WTC11 (cell line): ENCODE data around the gene CNGA3. TPM values are rescaled to one million over a fixed set of nuclear protein-coding genes. Genes with fewer than 3 reads are reported as not detected.

ENCODE experiments used
- ATAC-seq: fragments of 200-7000 bp; cut with Tn5 transposase; 2 replicates; pipeline ENCODE4 v1.10.0; 2021; ENCODE audit warnings: mild to moderate bottlenecking, moderate library complexity
- CTCF ChIA-PET: fragments of 300-600 bp; sonication (Branson Sonifier 250); formaldehyde crosslinking; loops from one replicate; lab custom pipeline; 2021; ENCODE audit warnings: antibody characterized with exemption; lab: Charles Lee
- POLR2A ChIA-PET: fragments of 350-600 bp; sonication (Branson Sonifier 250); formaldehyde crosslinking; loops from one replicate; lab custom pipeline; 2021; ENCODE audit warnings: antibody characterized with exemption; lab: Charles Lee
- DNase-seq: peaks from one replicate; pipeline ENCODE4 v3.0.0; 2021; ENCODE audit warnings: low spot score
- H3K27ac Mint-ChIP-seq: 2 replicates; pipeline ENCODE4 v1.8.0; 2021; ENCODE audit warnings: mixed read lengths
- H3K27me3 Mint-ChIP-seq: 2 replicates; pipeline ENCODE4 v1.8.0; 2021; ENCODE audit warnings: low read depth, mild to moderate bottlenecking, moderate library complexity, mixed read lengths
- H3K36me3 Mint-ChIP-seq: 2 replicates; pipeline ENCODE4 v1.8.0; 2021; ENCODE audit warnings: mixed read lengths
- H3K4me1 Mint-ChIP-seq: 2 replicates; pipeline ENCODE4 v1.8.0; 2022; ENCODE audit warnings: mixed read lengths
- H3K4me3 Mint-ChIP-seq: 2 replicates; pipeline ENCODE4 v1.8.0; 2021; ENCODE audit warnings: mild to moderate bottlenecking, moderate library complexity, mixed read lengths
- H3K9me3 Mint-ChIP-seq: 2 replicates; pipeline ENCODE4 v1.8.0; 2021; ENCODE audit warnings: mixed read lengths
- AFF4 ChIP-seq: sonication (generic); formaldehyde crosslinking; IDR thresholded peaks from 2 replicates; pipeline ENCODE4 v1.8.1; 2023; ENCODE audit warnings: mild to moderate bottlenecking, missing genetic modification reagents, borderline replicate concordance
- ARID4B ChIP-seq: sonication (generic); formaldehyde crosslinking; IDR thresholded peaks from 2 replicates; pipeline ENCODE4 v1.8.0; 2023; ENCODE audit warnings: missing genetic modification reagents, mild to moderate bottlenecking, borderline replicate concordance
- ATF3 ChIP-seq: sonication (generic); formaldehyde crosslinking; conservative IDR thresholded peaks from 2 replicates; pipeline ENCODE4 v1.8.1; 2022; ENCODE audit warnings: mild to moderate bottlenecking, missing genetic modification reagents
- CBFB ChIP-seq: sonication (generic); formaldehyde crosslinking; IDR thresholded peaks from 2 replicates; pipeline ENCODE4 v1.8.1; 2022; ENCODE audit warnings: mild to moderate bottlenecking, low read depth, missing genetic modification reagents
- CDX4 ChIP-seq: fragments of 250-450 bp; sonication (Bioruptor Pico); IDR thresholded peaks from 2 replicates; pipeline ENCODE4 v1.9.0; 2021; ENCODE audit warnings: moderate library complexity, mild to moderate bottlenecking, inconsistent platforms, borderline replicate concordance
- EMX1 ChIP-seq: fragments of 250-450 bp; sonication (Bioruptor Pico); IDR thresholded peaks from 2 replicates; pipeline ENCODE4 v1.8.0; 2021; ENCODE audit warnings: mild to moderate bottlenecking
- ETV6 ChIP-seq: sonication (generic); formaldehyde crosslinking; IDR thresholded peaks from 2 replicates; pipeline ENCODE4 v1.8.1; 2022; ENCODE audit warnings: mild to moderate bottlenecking, missing genetic modification reagents
- FOXP4 ChIP-seq: sonication (generic); formaldehyde crosslinking; IDR thresholded peaks from 2 replicates; pipeline ENCODE4 v1.8.0; 2022; ENCODE audit warnings: mild to moderate bottlenecking, missing genetic modification reagents
- GABPB1 ChIP-seq: sonication (generic); formaldehyde crosslinking; IDR thresholded peaks from 2 replicates; pipeline ENCODE4 v1.8.1; 2023; ENCODE audit warnings: mild to moderate bottlenecking, missing genetic modification reagents
- IRF1 ChIP-seq: sonication (generic); formaldehyde crosslinking; IDR thresholded peaks from 2 replicates; pipeline ENCODE4 v1.8.0; 2023; ENCODE audit warnings: missing genetic modification reagents
- KAT7 ChIP-seq: sonication (generic); formaldehyde crosslinking; IDR thresholded peaks from 2 replicates; pipeline ENCODE4 v1.8.1; 2023; ENCODE audit warnings: missing genetic modification reagents, mild to moderate bottlenecking, borderline replicate concordance
- NFATC4 ChIP-seq: fragments of 250-450 bp; sonication (Bioruptor Pico); IDR thresholded peaks from 2 replicates; pipeline ENCODE4 v1.9.0; 2021; ENCODE audit warnings: mild to moderate bottlenecking
- NR1H2 ChIP-seq: sonication (generic); formaldehyde crosslinking; IDR thresholded peaks from 2 replicates; pipeline ENCODE4 v1.9.0; 2021; ENCODE audit warnings: mild to moderate bottlenecking, moderate library complexity, missing genetic modification reagents
- SP1 ChIP-seq: sonication (generic); formaldehyde crosslinking; conservative IDR thresholded peaks from 2 replicates; pipeline ENCODE4 v1.8.1; 2022; ENCODE audit warnings: missing genetic modification reagents
- USF1 ChIP-seq: sonication (generic); formaldehyde crosslinking; IDR thresholded peaks from 2 replicates; pipeline ENCODE4 v1.8.0; 2022; ENCODE audit warnings: mild to moderate bottlenecking, missing genetic modification reagents
- USF2 ChIP-seq: sonication (generic); formaldehyde crosslinking; IDR thresholded peaks from 2 replicates; pipeline ENCODE4 v1.8.1; 2023; ENCODE audit warnings: mild to moderate bottlenecking, missing genetic modification reagents, moderate library complexity
- ZMAT4 ChIP-seq: fragments of 250-450 bp; sonication (Bioruptor Pico); IDR thresholded peaks from 2 replicates; pipeline ENCODE4 v1.9.0; 2021; ENCODE audit warnings: mild to moderate bottlenecking
- ZNF263 ChIP-seq: sonication (generic); formaldehyde crosslinking; IDR thresholded peaks from 2 replicates; pipeline ENCODE4 v1.8.1; 2022; ENCODE audit warnings: low read depth, mild to moderate bottlenecking, moderate library complexity, missing genetic modification reagents
- total RNA-seq: library from RNA; stranded (reverse); gene quantifications from 3 replicates; pipeline ENCODE4 v1.2.3, GENCODE V29; 2021

Gene CNGA3
- total RNA-seq, 1 experiment from 2014 or later, result not detected

- H3K4me3 Mint-ChIP-seq, result no peak overlapping the region
- H3K27me3 Mint-ChIP-seq, result no peaks in the 10 kb centered on the region
- TF ChIP-seq KAT7 (CRISPR knock-in tag) (no peak), ATF3 (CRISPR knock-in tag) (no peak), USF1 (no peak), IRF1 (CRISPR knock-in tag) (no peak), ZMAT4 (CRISPR knock-in tag) (no peak), NR1H2 (CRISPR knock-in tag) (no peak), NFATC4 (CRISPR knock-in tag) (no peak), FOXP4 (no peak), ETV6 (no peak), EMX1 (CRISPR knock-in tag) (no peak), CBFB (CRISPR knock-in tag) (no peak), GABPB1 (CRISPR knock-in tag) (no peak)
- DNase-seq (no peak), ATAC-seq (no peak)
- CTCF ChIA-PET, result interaction anchor here (0.7 to 0.8 kb wide), 2 partner anchors 29 to 85 kb away, joined by 3 read pairs; no protein-coding TSS in a partner anchor
- POLR2A ChIA-PET, result no interaction called here
- no peak overlapping the region for H3K27ac Mint-ChIP-seq
- H3K36me3 Mint-ChIP-seq, result no peaks in the 10 kb centered on the region
- peaks cover 7% of the 10 kb centered on the region for H3K4me1 Mint-ChIP-seq
- H3K9me3 Mint-ChIP-seq, result no peaks in the 10 kb centered on the region; the same call in 1 of the 2 replicates
Observed at GRCh38 chr2:98299211-98299905, 46.9 kb upstream of the CNGA3 start.

GRCh38 chr2:98300141-98300874, 45.9 kb upstream of the CNGA3 start:
- H3K27ac Mint-ChIP-seq, result no peak overlapping the region
- POLR2A ChIA-PET, result no interaction called here
- CTCF ChIA-PET, result interaction anchor here (0.6 kb wide), 1 partner anchor 1590 kb away, joined by 4 read pairs; no protein-coding TSS in a partner anchor
- H3K27me3 Mint-ChIP-seq, result no peaks in the 10 kb centered on the region
- H3K9me3 Mint-ChIP-seq, result peaks cover 7% of the 10 kb centered on the region; the same call in 1 of the 2 replicates
- no peak for ATAC-seq
- no peaks in the 10 kb centered on the region for H3K36me3 Mint-ChIP-seq
- no peak for DNase-seq
- no peak overlapping the region for H3K4me3 Mint-ChIP-seq
- H3K4me1 Mint-ChIP-seq, result peaks cover 7% of the 10 kb centered on the region
- TF ChIP-seq AFF4 (CRISPR knock-in tag) (no peak), ZNF263 (CRISPR knock-in tag) (no peak), GABPB1 (CRISPR knock-in tag) (no peak), SP1 (CRISPR knock-in tag) (no peak), ARID4B (no peak), CDX4 (CRISPR knock-in tag) (no peak), KAT7 (CRISPR knock-in tag) (no peak), USF2 (CRISPR knock-in tag) (no peak)
